ENCODE results near the gene PIGQ. TPM values are rescaled to one million over a fixed set of nuclear protein-coding genes. Genes with fewer than 3 reads are reported as not detected.

Gene PIGQ
- total and polyA plus RNA-seq, 2 of the 4 experiments (the other 2 are of a cell fraction): 5.9 to 36.8 TPM

DNA sequence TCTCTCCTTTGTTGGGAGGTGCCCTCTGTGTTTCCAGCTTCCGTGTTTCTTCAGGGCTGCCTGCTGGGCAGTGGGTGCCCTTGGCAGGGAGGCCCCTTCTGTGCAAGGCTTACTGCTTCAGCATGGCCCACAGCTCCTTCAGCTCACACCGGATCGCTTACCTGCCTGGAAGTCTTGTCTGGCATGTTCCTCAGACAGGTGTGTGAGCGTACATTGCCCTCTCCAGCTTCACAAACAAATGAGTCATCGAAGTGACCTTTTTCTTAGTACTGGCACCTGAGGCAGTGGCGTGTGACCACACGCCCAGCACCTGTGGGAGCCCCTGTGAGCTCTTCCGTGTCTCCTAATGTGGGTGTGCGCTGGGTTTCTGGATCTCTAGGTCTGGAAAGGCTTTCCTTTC, 23.6 kb downstream of the PIGQ start:
- Histone ChIP-seq H3K4me2 (ENCODE audit: low read depth, low read length) (no peak overlapping the region), H3K14ac (replicated peaks; ENCODE audit: low read depth, low read length) (no peak overlapping the region), H2BK20ac (ENCODE audit: low read depth, low read length) (no peak overlapping the region), H2BK15ac (ENCODE audit: low read depth, low read length) (no peak overlapping the region), H4K8ac (ENCODE audit: low read depth in 2 of 2, low read length in 2 of 2) (no peak overlapping the region), H4K20me1 (ENCODE audit: insufficient read depth, low read length) (peaks cover 60% of the 10 kb centered on the region), H2BK120ac (ENCODE audit: low read depth, low read length) (no peak overlapping the region), H3K9me3 (ENCODE audit: control insufficient read depth, insufficient read depth, low read length) (no peaks in the 10 kb centered on the region), H3K4ac (ENCODE audit: low read depth, low read length) (no peak overlapping the region), H3K9ac (ENCODE audit: low read depth, low read length) (no peak overlapping the region), H2AFZ (replicated peaks; ENCODE audit: low read length, poor library complexity) (peak overlapping the region; percentile 23), H3K27ac (ENCODE audit: insufficient read depth, low read length) (no peak overlapping the region), H3K36me3 (ENCODE audit: control insufficient read depth, insufficient read depth, low read length) (peaks cover 5% of the 10 kb centered on the region; the same call in 1 of the 2 replicates), H3K56ac (ENCODE audit: extremely low read depth, insufficient read depth, low read length) (no peak overlapping the region), H4K91ac (ENCODE audit: insufficient read depth, low read depth, low read length) (no peak overlapping the region), H2AK9ac (replicated peaks; ENCODE audit: low read depth, low read length, poor library complexity) (peak overlapping the region; percentile 5), H4K5ac (ENCODE audit: low read depth, low read length) (no peak overlapping the region), H3K23ac (ENCODE audit: low read depth, low read length) (no peak overlapping the region), H3K4me1 (ENCODE audit: control insufficient read depth, insufficient read depth, low read length) (peaks cover 7% of the 10 kb centered on the region; the same call in 1 of the 2 replicates), H2BK5ac (ENCODE audit: low read depth, low read length, poor library complexity, severe bottlenecking) (no peak overlapping the region), H3K79me1 (ENCODE audit: low read depth in 1 of 2, low read length in 2 of 2) (peaks cover 26 to 76% of the 10 kb centered on the region in 2 experiments; a peak in 3 of 4 replicates), H3K18ac (ENCODE audit: low read depth, low read length) (no peak overlapping the region), H3K9me1 (ENCODE audit: insufficient read depth, low read length) (peaks cover 12% of the 10 kb centered on the region; the same call in 1 of the 2 replicates), H2AK5ac (ENCODE audit: low read depth, low read length) (no peak overlapping the region), H3K27me3 (ENCODE audit: control insufficient read depth, insufficient read depth, low read length) (no peaks in the 10 kb centered on the region), H3K4me3 (ENCODE audit: insufficient read depth, low read depth, low read length) (no peak overlapping the region)
- ChIA-PET CTCF (no interaction called here), POLR2A (ENCODE audit: unreplicated experiment) (no interaction called here)
- WGBS, 2 experiments (ENCODE audit: extremely low coverage in 2 of 2, insufficient read length in 1 of 2): 100% methylated on average over 4 of the region's 9 CpGs; no CpG with 5 or more reads in 1 of the 2 experiments
- DNase-seq (no peak), ATAC-seq (ENCODE audit: low read depth) (no peak)
- TF ChIP-seq, protein P1, sequence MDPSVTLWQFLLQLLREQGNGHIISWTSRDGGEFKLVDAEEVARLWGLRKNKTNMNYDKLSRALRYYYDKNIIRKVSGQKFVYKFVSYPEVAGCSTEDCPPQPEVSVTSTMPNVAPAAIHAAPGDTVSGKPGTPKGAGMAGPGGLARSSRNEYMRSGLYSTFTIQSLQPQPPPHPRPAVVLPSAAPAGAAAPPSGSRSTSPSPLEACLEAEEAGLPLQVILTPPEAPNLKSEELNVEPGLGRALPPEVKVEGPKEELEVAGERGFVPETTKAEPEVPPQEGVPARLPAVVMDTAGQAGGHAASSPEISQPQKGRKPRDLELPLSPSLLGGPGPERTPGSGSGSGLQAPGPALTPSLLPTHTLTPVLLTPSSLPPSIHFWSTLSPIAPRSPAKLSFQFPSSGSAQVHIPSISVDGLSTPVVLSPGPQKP (IDR thresholded peaks at IDR 0.05; ENCODE audit: borderline replicate concordance, low read depth, low read length): no peak
- TF ChIP-seq BHLHE40 (IDR thresholded peaks at IDR 0.05; ENCODE audit: low read depth, low read length) (no peak), CEBPB (IDR thresholded peaks at IDR 0.05; ENCODE audit: low read depth, low read length) (no peak), RCOR1 (IDR thresholded peaks at IDR 0.05; ENCODE audit: insufficient replicate concordance, low read length) (no peak), POLR2A (IDR thresholded peaks at IDR 0.05; ENCODE audit: low read depth, low read length) (no peak), CHD1 (IDR thresholded peaks at IDR 0.05; ENCODE audit: low read depth, low read length) (no peak), MAFK (IDR thresholded peaks at IDR 0.05; ENCODE audit: low read depth, low read length) (no peak), MAZ (IDR thresholded peaks at IDR 0.05; ENCODE audit: borderline replicate concordance, low read depth, low read length) (no peak), SMC3 (IDR thresholded peaks at IDR 0.05; ENCODE audit: low read depth, low read length) (no peak), FOS (IDR thresholded peaks at IDR 0.05; ENCODE audit: low read depth, low read length) (no peak), NFE2L2 (IDR thresholded peaks at IDR 0.05; ENCODE audit: low read depth, low read length) (no peak), MXI1 (IDR thresholded peaks at IDR 0.05; ENCODE audit: borderline replicate concordance, low read depth, low read length) (no peak), RAD21 (IDR thresholded peaks at IDR 0.05; ENCODE audit: low read length) (no peak)
- TF ChIP-seq, protein P2, sequence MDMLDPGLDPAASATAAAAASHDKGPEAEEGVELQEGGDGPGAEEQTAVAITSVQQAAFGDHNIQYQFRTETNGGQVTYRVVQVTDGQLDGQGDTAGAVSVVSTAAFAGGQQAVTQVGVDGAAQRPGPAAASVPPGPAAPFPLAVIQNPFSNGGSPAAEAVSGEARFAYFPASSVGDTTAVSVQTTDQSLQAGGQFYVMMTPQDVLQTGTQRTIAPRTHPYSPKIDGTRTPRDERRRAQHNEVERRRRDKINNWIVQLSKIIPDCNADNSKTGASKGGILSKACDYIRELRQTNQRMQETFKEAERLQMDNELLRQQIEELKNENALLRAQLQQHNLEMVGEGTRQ (IDR thresholded peaks at IDR 0.05; ENCODE audit: low read depth, low read length): no peak
- BruUV-seq (replicated peaks): no TSS peak
- intact Hi-C loops (cut with micrococcal nuclease): no loop called here
- dilution Hi-C loops (cut with HindIII; ENCODE audit: low sequenced_read_pairs, unreplicated experiment): no loop called here
- in situ Hi-C loops (cut with MboI; ENCODE audit: low sequenced_read_pairs): no loop called here

All from IMR-90 (cell line).